CD14-positive monocyte (primary cell): Measurements from ENCODE around the gene PER2. TPM values are rescaled to one million over a fixed set of nuclear protein-coding genes. Genes with fewer than 3 reads are reported as not detected.

ENCODE experiments used
- DNase-seq, 3 donors: peaks; one replicate each; pipeline ENCODE4 v3.0.0-alpha.2; 2011 to 2022
- H2AFZ ChIP-seq: 2 replicates; pipeline ENCODE4 v1.6.0; 2012; ENCODE audit warnings: mild to moderate bottlenecking, low read depth, low read length, inconsistent platforms; ENCODE audit not compliant: insufficient read depth, poor library complexity, severe bottlenecking
- H3K27ac ChIP-seq, 2 donors: 1 replicate in 1 of 2; 2 replicates in 1 of 2; pipeline ENCODE4 v1.5.1; 2012 to 2013; ENCODE audit warnings: low read length in 2 of 2, control low read depth in 1 of 2, inconsistent platforms in 1 of 2, low read depth in 1 of 2, mild to moderate bottlenecking in 1 of 2
- H3K27me3 ChIP-seq, 2 donors: one replicate each; pipeline versions ENCODE4 v1.6.0 to v1.6.1; 2011 to 2013; ENCODE audit warnings: low read length in 2 of 2; ENCODE audit not compliant: control insufficient read depth in 2 of 2, insufficient read depth in 2 of 2
- H3K36me3 ChIP-seq, 2 donors: replicated peaks in 1 of 2; 1 replicate in 1 of 2; 2 replicates in 1 of 2; pipeline versions ENCODE4 v1.5.1 to v1.6.1; 2012 to 2013; ENCODE audit warnings: low read length in 2 of 2, control low read depth in 1 of 2, inconsistent platforms in 1 of 2, mild to moderate bottlenecking in 1 of 2; ENCODE audit not compliant: insufficient read depth in 2 of 2, control insufficient read depth in 1 of 2
- H3K4me1 ChIP-seq, 2 donors: 1 replicate in 1 of 2; 2 replicates in 1 of 2; pipeline versions ENCODE4 v1.5.1 to v1.6.1; 2012 to 2013; ENCODE audit warnings: low read length in 2 of 2, control low read depth in 1 of 2, inconsistent platforms in 1 of 2, mild to moderate bottlenecking in 1 of 2, moderate library complexity in 1 of 2; ENCODE audit not compliant: insufficient read depth in 2 of 2, control insufficient read depth in 1 of 2
- H3K4me2 ChIP-seq: replicated peaks from 2 replicates; pipeline ENCODE3; 2012; ENCODE audit warnings: low read length, moderate library complexity, mild to moderate bottlenecking; ENCODE audit not compliant: poor library complexity, severe bottlenecking; ENCODE audit errors: extremely low read depth
- H3K4me3 ChIP-seq, 3 experiments: fragments of 200-600 bp in 1 of 3; sonication (generic) in 1 of 3; replicated peaks in 1 of 3; 1 replicate in 2 of 3; 2 replicates in 1 of 3; pipeline ENCODE4 v1.5.1; 2011 to 2013; ENCODE audit warnings: low read length in 3 of 3, mild to moderate bottlenecking in 3 of 3, control low read depth in 2 of 3, low read depth in 2 of 3, inconsistent platforms in 1 of 3, moderate library complexity in 1 of 3
- H3K79me2 ChIP-seq: 2 replicates; pipeline ENCODE4 v1.6.0; 2012; ENCODE audit warnings: mild to moderate bottlenecking, control low read depth, inconsistent platforms, low read length, moderate library complexity; ENCODE audit not compliant: insufficient read depth
- H3K9ac ChIP-seq: 2 replicates; pipeline ENCODE4 v1.6.0; 2017; ENCODE audit warnings: low read length, mild to moderate bottlenecking; ENCODE audit not compliant: insufficient read depth, poor library complexity, severe bottlenecking
- H3K9me3 ChIP-seq, 2 donors: replicated peaks in 1 of 2; 1 replicate in 1 of 2; 2 replicates in 1 of 2; pipeline versions ENCODE4 v1.5.1 to v1.6.1; 2012 to 2013; ENCODE audit warnings: low read length in 2 of 2, control low read depth in 1 of 2; ENCODE audit not compliant: control insufficient read depth in 1 of 2, insufficient read depth in 1 of 2
- H4K20me1 ChIP-seq: 2 replicates; pipeline ENCODE4 v1.6.0; 2012; ENCODE audit warnings: mild to moderate bottlenecking, low read length, control low read depth, moderate library complexity; ENCODE audit not compliant: insufficient read depth
- H3K27ac Mint-ChIP-seq, 7 donors: one replicate each; pipeline ENCODE4 v1.8.0; 2020; ENCODE audit warnings: mild to moderate bottlenecking in 7 of 7, mixed read lengths in 7 of 7, moderate library complexity in 6 of 7, inconsistent platforms in 2 of 7
- H3K27me3 Mint-ChIP-seq, 3 donors: one replicate each; pipeline ENCODE4 v1.8.0; 2021 to 2022; ENCODE audit warnings: low read depth in 3 of 3, mild to moderate bottlenecking in 3 of 3, mixed read lengths in 3 of 3, moderate library complexity in 3 of 3, inconsistent platforms in 1 of 3
- H3K36me3 Mint-ChIP-seq, 2 donors: one replicate each; pipeline ENCODE4 v1.8.0; 2020; ENCODE audit warnings: mixed read lengths in 2 of 2, inconsistent platforms in 1 of 2, mild to moderate bottlenecking in 1 of 2
- H3K4me1 Mint-ChIP-seq: one replicate; pipeline ENCODE4 v1.8.0; 2020; ENCODE audit warnings: mild to moderate bottlenecking, mixed read lengths
- H3K4me3 Mint-ChIP-seq, 2 donors: one replicate each; pipeline ENCODE4 v1.8.0; 2020; ENCODE audit warnings: mild to moderate bottlenecking in 2 of 2, mixed read lengths in 2 of 2, moderate library complexity in 1 of 2
- H3K9me3 Mint-ChIP-seq, 7 donors: one replicate each; pipeline ENCODE4 v1.8.0; 2020 to 2022; ENCODE audit warnings: mixed read lengths in 7 of 7, mild to moderate bottlenecking in 6 of 7, moderate library complexity in 6 of 7, inconsistent platforms in 2 of 7
- WGBS: methylation state at CpG from one replicate; pipeline ENCODE4 v1.1.5; 2013; ENCODE audit warnings: missing lambda C conversion rate; ENCODE audit not compliant: insufficient coverage; 5-methylcytosine and 5-hydroxymethylcytosine counted together
- intact Hi-C, 2 donors: fragments of 100-400 bp; cut with micrococcal nuclease; formaldehyde crosslinking; loops; one replicate each; pipeline versions ENCODE4 v1.15.0 to v1.15.1; 2023
- polyA plus RNA-seq, 3 donors: library from polyadenylated mRNA; depleted of rRNA in 1 of 3; unstranded in 2 of 3; stranded (reverse) in 1 of 3; fragments of 300-500 nt in 2 of 3; fragments of >200 nt in 1 of 3; fragmentation: Illumina TruSeq in 2 of 3; gene quantifications; 1 replicate in 2 of 3; 2 replicates in 1 of 3; pipeline ENCODE4 v1.2.3, GENCODE V29; 2012 to 2021
- TF ChIP-seq, protein P1 (sequence below): fragments of 200-600 bp; IDR thresholded peaks from one replicate; pipeline ENCODE4 v1.8.0; 2022; ENCODE audit warnings: antibody characterized with exemption, mild to moderate bottlenecking

PER2 gene
- polyA plus RNA-seq, 3 donors: 1.6 to 5.6 (median 3.1) TPM

- Mint-ChIP-seq H3K4me3 (no peak overlapping the region), H3K36me3 (peaks cover 30 to 48% of the 10 kb centered on the region in 2 donors), H3K4me1 (peaks cover 12% of the 10 kb centered on the region), H3K27ac (no peak overlapping the region), H3K9me3 (peaks cover 0 to 3% (median 0%) of the 10 kb centered on the region in 7 donors), H3K27me3 (no peaks in the 10 kb centered on the region)
- Histone ChIP-seq H3K4me3 (no peak overlapping the region), H2AFZ (no peak overlapping the region), H3K36me3 (peaks cover 24 to 26% of the 10 kb centered on the region in 2 donors), H4K20me1 (peaks cover 71% of the 10 kb centered on the region), H3K27ac (no peak overlapping the region), H3K79me2 (peaks cover 56% of the 10 kb centered on the region), H3K27me3 (no peaks in the 10 kb centered on the region), H3K4me2 (no peak overlapping the region), H3K9ac (no peak overlapping the region), H3K4me1 (no peaks in the 10 kb centered on the region), H3K9me3 (no peaks in the 10 kb centered on the region)
- intact Hi-C loops: no loop called here
- 98% methylated on average over 7 of the region's 12 CpGs for WGBS
- TF ChIP-seq, protein P1, sequence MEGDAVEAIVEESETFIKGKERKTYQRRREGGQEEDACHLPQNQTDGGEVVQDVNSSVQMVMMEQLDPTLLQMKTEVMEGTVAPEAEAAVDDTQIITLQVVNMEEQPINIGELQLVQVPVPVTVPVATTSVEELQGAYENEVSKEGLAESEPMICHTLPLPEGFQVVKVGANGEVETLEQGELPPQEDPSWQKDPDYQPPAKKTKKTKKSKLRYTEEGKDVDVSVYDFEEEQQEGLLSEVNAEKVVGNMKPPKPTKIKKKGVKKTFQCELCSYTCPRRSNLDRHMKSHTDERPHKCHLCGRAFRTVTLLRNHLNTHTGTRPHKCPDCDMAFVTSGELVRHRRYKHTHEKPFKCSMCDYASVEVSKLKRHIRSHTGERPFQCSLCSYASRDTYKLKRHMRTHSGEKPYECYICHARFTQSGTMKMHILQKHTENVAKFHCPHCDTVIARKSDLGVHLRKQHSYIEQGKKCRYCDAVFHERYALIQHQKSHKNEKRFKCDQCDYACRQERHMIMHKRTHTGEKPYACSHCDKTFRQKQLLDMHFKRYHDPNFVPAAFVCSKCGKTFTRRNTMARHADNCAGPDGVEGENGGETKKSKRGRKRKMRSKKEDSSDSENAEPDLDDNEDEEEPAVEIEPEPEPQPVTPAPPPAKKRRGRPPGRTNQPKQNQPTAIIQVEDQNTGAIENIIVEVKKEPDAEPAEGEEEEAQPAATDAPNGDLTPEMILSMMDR: no peak
- no peak for DNase-seq
Measured at GRCh38 chr2:238280083-238280825, 8.2 kb downstream of the PER2 start.

- H3K4me1 ChIP-seq: no peaks in the 10 kb centered on the region
- intact Hi-C loops: no loop called here
- H3K9me3 Mint-ChIP-seq: peaks cover 0 to 3% (median 0%) of the 10 kb centered on the region in 7 donors
- H3K27ac ChIP-seq: no peak overlapping the region
- H3K27ac Mint-ChIP-seq: no peak overlapping the region
- H4K20me1 ChIP-seq: peaks cover 66% of the 10 kb centered on the region
- no peaks in the 10 kb centered on the region for H3K27me3 Mint-ChIP-seq
- H3K4me3 ChIP-seq: no peak overlapping the region
- no peak overlapping the region for H3K4me3 Mint-ChIP-seq
- no peaks in the 10 kb centered on the region for H3K9me3 ChIP-seq
- H2AFZ ChIP-seq: no peak overlapping the region
- TF ChIP-seq, protein P1: no peak
- H3K4me2 ChIP-seq: no peak overlapping the region
- peaks cover 49% of the 10 kb centered on the region for H3K79me2 ChIP-seq
- peaks cover 32 to 35% of the 10 kb centered on the region in 2 donors for H3K36me3 ChIP-seq
- WGBS: 87% methylated on average over 4 of the region's 6 CpGs
- H3K36me3 Mint-ChIP-seq: peaks cover 39 to 51% of the 10 kb centered on the region in 2 donors
- H3K9ac ChIP-seq: no peak overlapping the region
- H3K4me1 Mint-ChIP-seq: peaks cover 10% of the 10 kb centered on the region
- H3K27me3 ChIP-seq: no peaks in the 10 kb centered on the region
- no peak for DNase-seq
Measured at GRCh38 chr2:238279324-238279682, 9.1 kb downstream of the PER2 start.
